Mesodermal cell (in vitro differentiated cells): ENCODE data around the gene MTHFR. TPM values are rescaled to one million over a fixed set of nuclear protein-coding genes. Genes with fewer than 3 reads are reported as not detected.

Experiments used
- H3K27ac ChIP-seq: 2 replicates; pipeline ENCODE4 v1.7.0; 2013; ENCODE audit warnings: mild to moderate bottlenecking, low read depth, low read length, moderate library complexity; ENCODE audit not compliant: severe bottlenecking
- H3K36me3 ChIP-seq: 2 replicates; pipeline ENCODE4 v1.7.1; 2013; ENCODE audit warnings: mild to moderate bottlenecking, low read length, moderate library complexity; ENCODE audit not compliant: control insufficient read depth, insufficient read depth
- H3K4me1 ChIP-seq: one replicate; pipeline ENCODE4 v1.7.1; 2013; ENCODE audit warnings: mild to moderate bottlenecking, low read length; ENCODE audit not compliant: insufficient read depth, control insufficient read depth, poor library complexity, severe bottlenecking
- H3K4me3 ChIP-seq: 2 replicates; pipeline ENCODE4 v1.7.0; 2013; ENCODE audit warnings: low read length, control low read depth, mild to moderate bottlenecking; ENCODE audit not compliant: insufficient read depth, poor library complexity, severe bottlenecking; ENCODE audit errors: extremely low read depth
- H3K9me3 ChIP-seq: 2 replicates; pipeline ENCODE4 v1.7.1; 2013; ENCODE audit warnings: mild to moderate bottlenecking, low read length, moderate library complexity; ENCODE audit not compliant: control insufficient read depth
- WGBS, 2 experiments: methylation state at CpG; one replicate each; pipeline ENCODE4 v1.1.5; 2013; ENCODE audit warnings: missing lambda C conversion rate in 2 of 2; ENCODE audit not compliant: insufficient coverage in 2 of 2; 5-methylcytosine and 5-hydroxymethylcytosine counted together
- polyA plus RNA-seq, 2 experiments: library from polyadenylated mRNA; stranded (reverse); fragments of 50-300 nt; gene quantifications; one replicate each; pipeline ENCODE4 v1.2.3, GENCODE V29; 2013

The MTHFR gene
- polyA plus RNA-seq (2013, experiment 1 of 2) = 8.8 TPM
- polyA plus RNA-seq (2013, experiment 2 of 2) = 8.8 TPM

- Histone ChIP-seq H3K27ac (peak within 1 kb of the TSS; percentile 90), H3K36me3 (peaks cover 40% of the 10 kb centered on the region), H3K4me3 (peak within 1 kb of the TSS; percentile 95), H3K4me1 (peaks cover 17% of the 10 kb centered on the region), H3K9me3 (no peaks in the 10 kb centered on the region)
- WGBS, 2 experiments = 0% methylated on average over 51 to 54 of the region's 72 CpGs
These were observed at the start of gene MTHFR, which contains the start of gene CLCN6 for GRCh38 chr1:11805422-11806306. Gene MTHFR, minus strand, starts transcription at chr1:11805964. Its CDS starts 2,848 bp downstream, at chr1:11803116. Gene CLCN6, plus strand, starts transcription at chr1:11806191. Its CDS starts 72 bp downstream, at chr1:11806263.

- Histone ChIP-seq H3K9me3 (no peaks in the 10 kb centered on the region), H3K4me3 (no peak overlapping the region), H3K4me1 (peaks cover 32% of the 10 kb centered on the region), H3K36me3 (no peaks in the 10 kb centered on the region), H3K27ac (no peak overlapping the region)
- WGBS, 2 experiments = 83 to 100% methylated on average over 3 of the region's 8 CpGs
These were observed 49.7 kb upstream of the MTHFR start for GRCh38 chr1:11855430-11855829.

- Histone ChIP-seq H3K9me3 (no peaks in the 10 kb centered on the region), H3K36me3 (peaks cover 3% of the 10 kb centered on the region), H3K27ac (no peak overlapping the region), H3K4me1 (peaks cover 23% of the 10 kb centered on the region), H3K4me3 (no peak overlapping the region)
- 72 to 77% methylated on average over 6 to 8 of the region's 8 CpGs for WGBS, 2 experiments
These were observed 48.8 kb upstream of the MTHFR start for GRCh38 chr1:11854519-11854918.

GRCh38 chr1:11851180-11851579 is 45.4 kb upstream of the MTHFR start:
- Histone ChIP-seq H3K9me3 (no peaks in the 10 kb centered on the region), H3K36me3 (peaks cover 25% of the 10 kb centered on the region), H3K4me1 (no peaks in the 10 kb centered on the region), H3K4me3 (no peak overlapping the region), H3K27ac (no peak overlapping the region)
- WGBS, 2 experiments = 89 to 96% methylated on average over 7 of the region's 7 CpGs

GRCh38 chr1:11850156-11850555 is 44.4 kb upstream of the MTHFR start:
- peaks cover 35% of the 10 kb centered on the region for H3K36me3 ChIP-seq
- no peaks in the 10 kb centered on the region for H3K9me3 ChIP-seq
- no peak overlapping the region for H3K4me3 ChIP-seq
- WGBS, 2 experiments = 72 to 78% methylated on average over 10 to 11 of the region's 11 CpGs
- no peak overlapping the region for H3K27ac ChIP-seq
- H3K4me1 ChIP-seq = no peaks in the 10 kb centered on the region

- Histone ChIP-seq H3K4me1 (no peaks in the 10 kb centered on the region), H3K36me3 (peaks cover 53% of the 10 kb centered on the region), H3K4me3 (no peak overlapping the region), H3K9me3 (no peaks in the 10 kb centered on the region), H3K27ac (no peak overlapping the region)
- WGBS, 2 experiments = 93 to 96% methylated on average over 6 to 8 of the region's 9 CpGs
These were observed 42.6 kb upstream of the MTHFR start for GRCh38 chr1:11848373-11848700.

GRCh38 chr1:11847667-11848372 is 42.1 kb upstream of the MTHFR start, which contains the start of gene NPPA:
Gene NPPA, minus strand, starts transcription at chr1:11847783. Its CDS starts 99 bp downstream, at chr1:11847684.
- H3K4me3 ChIP-seq = no peak within 1 kb of the TSS
- 87% methylated on average over 11 to 16 of the region's 18 CpGs for WGBS, 2 experiments
- H3K4me1 ChIP-seq = no peaks in the 10 kb centered on the region
- H3K36me3 ChIP-seq = peaks cover 56% of the 10 kb centered on the region
- H3K27ac ChIP-seq = no peak within 1 kb of the TSS
- H3K9me3 ChIP-seq = no peaks in the 10 kb centered on the region

- WGBS, 2 experiments = 86 to 90% methylated on average over 2 to 3 of the region's 5 CpGs
- H3K36me3 ChIP-seq = peaks cover 77% of the 10 kb centered on the region
- H3K4me3 ChIP-seq = no peak overlapping the region
- no peaks in the 10 kb centered on the region for H3K9me3 ChIP-seq
- H3K4me1 ChIP-seq = no peaks in the 10 kb centered on the region
- no peak overlapping the region for H3K27ac ChIP-seq
These were observed 40.0 kb upstream of the MTHFR start for GRCh38 chr1:11845641-11846335.

- peaks cover 86% of the 10 kb centered on the region for H3K36me3 ChIP-seq
- WGBS, 2 experiments = 95 to 97% methylated on average over 10 to 14 of the region's 19 CpGs
- H3K27ac ChIP-seq = no peak overlapping the region
- H3K4me1 ChIP-seq = no peaks in the 10 kb centered on the region
- H3K9me3 ChIP-seq = no peaks in the 10 kb centered on the region
- H3K4me3 ChIP-seq = no peak overlapping the region
These were observed 36.6 kb upstream of the MTHFR start for GRCh38 chr1:11842154-11843041.
